Testis (tissue), 2 donors: ENCODE data around the gene RASA3.

ENCODE experiments used
- CTCF ChIP-seq, 3 experiments: fragments of 450-650 bp in 2 of 3; fragments of 200-600 bp in 1 of 3; sonication (generic) in 1 of 3; IDR thresholded peaks; one replicate each; pipeline ENCODE4 v1.5.1; 2016 to 2019; ENCODE audit warnings: antibody characterized with exemption in 3 of 3, mild to moderate bottlenecking in 2 of 3, moderate library complexity in 1 of 3
- POLR2A ChIP-seq: fragments of 450-650 bp; IDR thresholded peaks from one replicate; pipeline ENCODE4 v1.6.1; 2017; ENCODE audit warnings: antibody characterized with exemption, mild to moderate bottlenecking, moderate library complexity

- TF ChIP-seq POLR2A: no peak
- no peak for TF ChIP-seq CTCF (IDR thresholded peaks at IDR 0.05)
Measured at GRCh38 chr13:114127473-114128347, 4.7 kb downstream of the RASA3 start.
